ENCODE results near the gene BLOC1S4.

BLOC1S4 gene

DNA sequence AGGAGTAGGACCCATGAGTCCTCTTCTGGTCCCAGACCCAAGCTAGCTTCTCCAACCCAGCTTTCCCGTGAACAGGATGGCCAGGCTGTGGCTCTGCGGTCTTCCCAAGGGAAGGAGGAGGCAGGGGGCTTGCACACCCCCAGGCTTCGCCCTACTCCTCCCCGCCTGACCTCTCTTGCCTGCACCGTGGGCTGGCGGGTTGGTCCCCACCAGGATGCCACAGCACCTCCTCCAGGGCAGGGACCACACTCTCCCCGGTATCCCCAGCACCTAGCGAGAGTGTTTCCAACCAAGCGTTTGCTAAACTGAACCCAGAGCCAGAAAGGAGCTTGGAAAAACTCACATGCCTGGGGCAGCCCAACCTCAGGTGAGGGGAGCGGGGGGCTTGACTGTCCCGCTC, 31.3 kb upstream of the BLOC1S4 start:
- DNase-seq (ENCODE audit: low read depth, low spot score) = no peak
- TF ChIP-seq, protein P1, sequence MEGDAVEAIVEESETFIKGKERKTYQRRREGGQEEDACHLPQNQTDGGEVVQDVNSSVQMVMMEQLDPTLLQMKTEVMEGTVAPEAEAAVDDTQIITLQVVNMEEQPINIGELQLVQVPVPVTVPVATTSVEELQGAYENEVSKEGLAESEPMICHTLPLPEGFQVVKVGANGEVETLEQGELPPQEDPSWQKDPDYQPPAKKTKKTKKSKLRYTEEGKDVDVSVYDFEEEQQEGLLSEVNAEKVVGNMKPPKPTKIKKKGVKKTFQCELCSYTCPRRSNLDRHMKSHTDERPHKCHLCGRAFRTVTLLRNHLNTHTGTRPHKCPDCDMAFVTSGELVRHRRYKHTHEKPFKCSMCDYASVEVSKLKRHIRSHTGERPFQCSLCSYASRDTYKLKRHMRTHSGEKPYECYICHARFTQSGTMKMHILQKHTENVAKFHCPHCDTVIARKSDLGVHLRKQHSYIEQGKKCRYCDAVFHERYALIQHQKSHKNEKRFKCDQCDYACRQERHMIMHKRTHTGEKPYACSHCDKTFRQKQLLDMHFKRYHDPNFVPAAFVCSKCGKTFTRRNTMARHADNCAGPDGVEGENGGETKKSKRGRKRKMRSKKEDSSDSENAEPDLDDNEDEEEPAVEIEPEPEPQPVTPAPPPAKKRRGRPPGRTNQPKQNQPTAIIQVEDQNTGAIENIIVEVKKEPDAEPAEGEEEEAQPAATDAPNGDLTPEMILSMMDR (IDR thresholded peaks at IDR 0.05; ENCODE audit: low read depth, low read length) = no peak
- in situ Hi-C loops (cut with HindIII; ENCODE audit: low sequenced_read_pairs) = no loop called here
- no peak overlapping the region for H3K4me3 ChIP-seq (ENCODE audit: low read depth, low read length)

DNA sequence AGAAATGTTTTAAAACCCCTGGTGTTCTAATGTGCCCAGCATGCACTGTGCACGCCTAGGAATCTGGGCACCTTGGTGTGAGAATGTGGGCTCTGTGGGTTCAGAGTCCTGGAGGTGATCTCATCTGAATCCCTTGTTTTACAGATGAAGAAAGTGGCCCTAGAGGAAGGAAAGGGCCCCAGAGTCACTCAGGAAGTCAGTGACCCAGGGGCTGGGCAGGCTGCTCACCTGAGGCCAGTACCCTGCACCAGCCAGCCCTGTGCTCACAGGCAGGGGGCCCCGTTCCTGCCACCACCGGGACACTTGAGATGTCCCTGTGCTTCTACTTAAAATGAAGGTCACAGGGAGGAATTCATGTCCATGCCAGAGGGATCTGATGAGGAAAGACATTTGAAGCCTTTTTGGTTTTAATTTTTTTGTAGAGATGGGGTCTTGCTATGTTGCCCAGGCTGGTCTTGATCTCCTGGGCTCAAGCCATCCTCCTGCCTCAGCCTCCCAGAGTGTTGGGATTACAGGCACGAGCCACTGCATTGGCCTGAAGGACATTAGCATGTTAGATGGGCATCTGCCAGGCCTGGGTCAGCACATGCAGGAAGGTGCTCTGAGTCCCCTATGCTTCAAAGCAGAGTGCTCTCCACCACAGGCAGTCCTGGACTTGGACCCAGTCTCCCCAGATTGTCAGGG, 29.7 kb upstream of the BLOC1S4 start:
- in situ Hi-C loops (cut with HindIII; ENCODE audit: low sequenced_read_pairs) = no loop called here
- TF ChIP-seq, protein P1 (IDR thresholded peaks at IDR 0.05; ENCODE audit: low read depth, low read length) = no peak
- DNase-seq (ENCODE audit: low read depth, low spot score) = no peak
- H3K4me3 ChIP-seq (ENCODE audit: low read depth, low read length) = no peak overlapping the region

DNA sequence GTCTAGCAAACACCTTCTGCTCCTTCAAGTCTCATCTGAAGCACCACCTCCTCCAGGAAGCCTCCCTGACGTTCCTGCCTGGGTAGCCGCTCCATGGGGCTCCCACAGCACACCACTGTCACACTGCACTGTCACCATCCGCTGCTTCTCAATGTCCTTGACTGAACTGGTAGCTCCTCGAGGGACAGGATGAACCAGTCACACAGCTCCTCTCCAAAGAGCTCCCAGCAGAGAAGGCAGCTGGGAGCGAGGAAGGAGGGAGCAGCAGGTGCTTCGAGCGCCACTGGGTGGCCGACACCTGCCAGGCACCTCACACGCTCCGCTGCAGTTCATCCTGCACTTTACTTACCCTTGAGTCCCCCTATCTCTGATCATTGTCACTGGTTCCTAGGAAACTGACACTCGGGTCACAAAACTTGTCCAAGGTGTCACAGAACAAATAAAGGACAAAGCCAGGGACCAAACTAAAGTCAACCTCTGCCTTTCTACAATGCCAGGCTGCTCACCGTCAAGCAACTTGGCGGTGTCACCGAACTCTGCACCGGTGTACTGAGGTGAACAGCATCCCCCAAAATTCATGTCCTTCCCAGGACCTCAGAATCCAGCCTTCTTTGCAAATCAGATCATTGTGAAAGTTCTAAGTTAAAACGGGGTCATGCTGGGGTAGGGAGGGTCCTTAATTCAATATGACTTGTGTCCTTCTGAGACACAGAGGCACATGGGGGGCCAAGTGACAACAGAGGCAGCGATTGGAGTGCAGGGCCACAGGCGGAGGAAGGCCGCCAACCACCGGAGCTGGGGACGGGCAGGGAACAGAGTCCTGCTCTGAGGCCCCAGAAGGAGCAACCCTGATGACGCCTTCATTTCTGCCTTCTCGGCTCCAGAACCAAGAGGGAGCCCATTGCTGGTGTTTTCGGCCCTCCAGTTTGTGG, 27.8 kb upstream of the BLOC1S4 start:
- in situ Hi-C loops (cut with HindIII; ENCODE audit: low sequenced_read_pairs) = no loop called here
- H3K4me3 ChIP-seq (ENCODE audit: low read depth, low read length) = no peak overlapping the region
- DNase-seq (ENCODE audit: low read depth, low spot score) = no peak
- TF ChIP-seq, protein P1 (IDR thresholded peaks at IDR 0.05; ENCODE audit: low read depth, low read length) = no peak

DNA sequence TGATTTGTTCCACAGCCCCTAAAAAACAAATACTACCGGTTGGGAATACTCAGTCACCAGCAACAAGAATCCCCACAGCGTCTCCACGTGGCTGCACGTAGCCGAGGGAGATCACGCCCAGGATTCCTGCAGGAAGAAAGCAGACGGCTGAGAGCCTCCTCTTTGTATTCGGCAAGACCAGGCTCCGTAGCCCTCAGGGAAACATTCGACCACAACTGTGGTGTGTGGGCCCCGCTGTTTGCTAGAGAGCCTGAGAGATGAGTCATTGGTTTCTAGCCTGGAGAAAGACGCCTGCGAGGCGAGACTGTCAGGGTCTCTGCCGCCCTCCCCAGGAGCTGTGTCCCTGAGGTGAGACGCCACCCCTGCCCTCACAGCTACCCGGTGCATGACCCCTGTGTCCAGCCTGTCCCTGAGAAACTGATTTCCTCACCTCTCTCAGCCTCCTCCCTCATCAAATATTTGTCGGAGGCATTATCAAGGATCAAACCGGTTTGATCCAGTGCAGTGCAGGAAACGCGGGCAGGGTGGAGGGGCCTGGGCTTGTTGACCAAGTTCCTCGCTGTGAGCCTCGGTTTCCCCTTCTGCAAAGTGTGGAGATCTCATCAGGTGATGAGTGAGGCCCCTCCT, 27.0 kb upstream of the BLOC1S4 start:
- TF ChIP-seq, protein P1 (IDR thresholded peaks at IDR 0.05; ENCODE audit: low read depth, low read length) = peak; percentile 25
- no peak overlapping the region for H3K4me3 ChIP-seq (ENCODE audit: low read depth, low read length)
- in situ Hi-C loops (cut with HindIII; ENCODE audit: low sequenced_read_pairs) = no loop called here
- DNase-seq (ENCODE audit: low read depth, low spot score) = peak; percentile 96

DNA sequence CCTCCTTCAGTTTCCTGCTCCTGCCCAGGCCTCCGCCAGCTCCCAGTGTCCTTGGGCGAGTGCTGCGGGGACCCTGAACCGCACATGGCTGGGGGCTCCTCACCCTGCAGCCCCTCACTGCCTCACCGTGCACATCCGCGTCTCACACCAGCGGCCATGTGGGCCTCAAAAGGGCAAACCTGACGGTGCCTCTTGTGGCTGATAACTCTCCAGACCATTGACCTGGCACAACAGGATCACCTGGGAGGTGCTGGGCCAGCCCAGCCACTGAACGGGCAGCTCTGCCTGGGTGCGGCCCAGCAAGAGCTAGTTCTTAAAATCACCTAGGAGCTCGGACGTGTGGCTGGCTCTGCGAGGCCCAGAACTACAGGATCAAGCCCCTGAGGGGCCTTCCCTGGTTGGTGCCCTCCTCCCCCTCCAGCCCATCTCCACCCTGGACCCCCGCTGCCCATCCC, 26.4 kb upstream of the BLOC1S4 start:
- TF ChIP-seq, protein P1 (IDR thresholded peaks at IDR 0.05; ENCODE audit: low read depth, low read length) = no peak
- H3K4me3 ChIP-seq (ENCODE audit: low read depth, low read length) = no peak overlapping the region
- in situ Hi-C loops (cut with HindIII; ENCODE audit: low sequenced_read_pairs) = no loop called here
- DNase-seq (ENCODE audit: low read depth, low spot score) = no peak

DNA sequence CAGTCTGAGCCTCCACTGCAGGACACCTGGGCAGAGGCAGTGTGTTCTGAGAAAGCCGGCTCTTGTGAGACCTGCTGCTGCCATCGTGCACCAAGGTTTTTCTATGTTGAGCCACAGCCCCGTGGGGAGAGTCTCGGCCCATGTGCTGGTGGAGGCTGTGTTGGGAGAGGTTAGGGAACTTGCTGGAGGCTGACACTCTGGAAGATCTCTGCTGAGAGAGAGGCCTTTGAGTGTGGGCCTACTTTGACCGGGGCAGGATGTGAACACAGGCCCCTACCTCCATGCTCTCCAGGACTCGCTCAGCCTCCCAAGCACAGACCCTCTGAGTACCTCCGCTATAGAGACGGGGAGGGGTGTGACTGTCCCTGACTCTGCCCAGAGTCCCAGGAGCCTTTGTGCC, 23.6 kb upstream of the BLOC1S4 start:
- no peak overlapping the region for H3K4me3 ChIP-seq (ENCODE audit: low read depth, low read length)
- TF ChIP-seq, protein P1 (IDR thresholded peaks at IDR 0.05; ENCODE audit: low read depth, low read length) = no peak
- in situ Hi-C loops (cut with HindIII; ENCODE audit: low sequenced_read_pairs) = no loop called here
- DNase-seq (ENCODE audit: low read depth, low spot score) = no peak

Measured in astrocyte of the spinal cord (primary cell).